UCSD-AML1 (cell line): Measurements from ENCODE around the gene LY6G6D.

Experiments used
- DNase-seq: peaks from one replicate; lab custom pipeline; 2025; ENCODE audit not compliant: unreplicated experiment; lab: John Stamatoyannopoulos, UW

LY6G6D gene

GRCh38 chr6:31761343-31761742 is 46.2 kb downstream of the LY6G6D start:
- no peak for DNase-seq

GRCh38 chr6:31762356-31762755 is 47.2 kb downstream of the LY6G6D start, which contains the start of gene SAPCD1:
Gene SAPCD1, plus strand, starts transcription at chr6:31762656. Its CDS starts 399 bp downstream, at chr6:31763055.
- DNase-seq = no peak

GRCh38 chr6:31762878-31763618 is 47.9 kb downstream of the LY6G6D start:
- no peak for DNase-seq

GRCh38 chr6:31763619-31763940 is 48.4 kb downstream of the LY6G6D start:
- no peak for DNase-seq

GRCh38 chr6:31764198-31764597 is 49.0 kb downstream of the LY6G6D start:
- no peak for DNase-seq

GRCh38 chr6:31765559-31765909 is 50.4 kb downstream of the LY6G6D start:
- DNase-seq = no peak

GRCh38 chr6:31765910-31766794 is 51.0 kb downstream of the LY6G6D start:
- no peak for DNase-seq

- no peak for DNase-seq
Measured at GRCh38 chr6:31767096-31767645, 52.0 kb downstream of the LY6G6D start.
